ENCODE data around the gene BLTP2.
A peak's percentile ranks its signal among the peaks of the same experiment; 100 is the strongest.

The BLTP2 gene

DNA sequence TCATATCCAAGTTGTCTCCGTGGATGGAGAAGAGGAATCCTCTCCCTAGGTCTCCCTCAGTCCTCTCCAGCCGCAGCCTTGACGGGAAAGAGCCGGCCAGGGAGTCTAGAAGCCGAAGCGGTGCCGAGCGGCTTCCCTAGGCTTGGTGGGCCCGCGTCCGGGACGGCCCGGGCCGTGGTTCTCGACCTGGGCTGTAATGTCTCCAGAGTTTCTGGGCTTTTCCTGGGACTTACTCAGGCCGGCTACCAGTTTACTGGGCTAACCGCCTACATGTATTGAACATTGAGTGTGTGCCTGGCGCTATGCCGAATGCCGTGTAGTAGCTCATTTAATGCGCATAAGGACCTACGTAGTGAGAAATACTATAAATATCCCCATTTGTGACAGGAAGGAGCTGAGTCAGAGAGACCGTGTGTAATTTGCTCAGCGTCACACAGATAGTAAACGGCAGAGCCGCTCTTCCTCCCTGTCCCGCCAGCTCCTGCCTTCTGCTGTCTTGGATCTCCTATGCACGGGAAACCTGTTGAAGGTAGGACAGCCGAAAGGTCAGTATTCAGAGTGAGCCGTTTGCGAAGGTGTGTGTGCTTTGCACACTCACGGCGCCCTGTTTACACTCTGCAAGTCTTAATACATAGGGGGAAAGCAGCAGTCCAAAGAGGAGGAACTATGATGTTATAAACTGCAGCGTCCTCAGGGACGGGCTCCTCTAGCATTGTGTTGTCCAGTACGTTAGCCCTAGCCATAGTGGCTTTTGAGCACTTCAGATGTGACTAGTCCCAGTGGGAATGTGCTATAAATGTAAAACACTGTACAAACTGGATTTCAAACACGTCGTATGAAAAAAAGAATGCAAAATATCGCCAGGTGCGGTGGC lies 45.4 kb downstream of the BLTP2 start:
- no peak for TF ChIP-seq CTCF (conservative IDR thresholded peaks at IDR 0.05; ENCODE audit: control insufficient read depth, insufficient read depth, low read depth, low read length)
- peak overlapping the region; percentile 89 for H3K4me3 ChIP-seq (ENCODE audit: control insufficient read depth, low read depth, low read length)
- peak; percentile 98 for DNase-seq (ENCODE audit: low read depth)

GRCh38 chr17:28598799-28599310 lies 46.1 kb downstream of the BLTP2 start, which contains the start of gene SPAG5:
SPAG5 (minus strand) TSS chr17:28599025; CDS start chr17:28598946, 79 bp downstream.
- TF ChIP-seq CTCF (conservative IDR thresholded peaks at IDR 0.05; ENCODE audit: control insufficient read depth, insufficient read depth, low read depth, low read length): no peak
- H3K4me3 ChIP-seq (ENCODE audit: control insufficient read depth, low read depth, low read length): peak within 1 kb of the TSS; percentile 89
- DNase-seq (ENCODE audit: low read depth): peak; percentile 88

GRCh38 chr17:28598389-28598788 lies 46.6 kb downstream of the BLTP2 start:
- H3K4me3 ChIP-seq (ENCODE audit: control insufficient read depth, low read depth, low read length): peak overlapping the region; percentile 89
- DNase-seq (ENCODE audit: low read depth): no peak
- TF ChIP-seq CTCF (conservative IDR thresholded peaks at IDR 0.05; ENCODE audit: control insufficient read depth, insufficient read depth, low read depth, low read length): no peak

DNA sequence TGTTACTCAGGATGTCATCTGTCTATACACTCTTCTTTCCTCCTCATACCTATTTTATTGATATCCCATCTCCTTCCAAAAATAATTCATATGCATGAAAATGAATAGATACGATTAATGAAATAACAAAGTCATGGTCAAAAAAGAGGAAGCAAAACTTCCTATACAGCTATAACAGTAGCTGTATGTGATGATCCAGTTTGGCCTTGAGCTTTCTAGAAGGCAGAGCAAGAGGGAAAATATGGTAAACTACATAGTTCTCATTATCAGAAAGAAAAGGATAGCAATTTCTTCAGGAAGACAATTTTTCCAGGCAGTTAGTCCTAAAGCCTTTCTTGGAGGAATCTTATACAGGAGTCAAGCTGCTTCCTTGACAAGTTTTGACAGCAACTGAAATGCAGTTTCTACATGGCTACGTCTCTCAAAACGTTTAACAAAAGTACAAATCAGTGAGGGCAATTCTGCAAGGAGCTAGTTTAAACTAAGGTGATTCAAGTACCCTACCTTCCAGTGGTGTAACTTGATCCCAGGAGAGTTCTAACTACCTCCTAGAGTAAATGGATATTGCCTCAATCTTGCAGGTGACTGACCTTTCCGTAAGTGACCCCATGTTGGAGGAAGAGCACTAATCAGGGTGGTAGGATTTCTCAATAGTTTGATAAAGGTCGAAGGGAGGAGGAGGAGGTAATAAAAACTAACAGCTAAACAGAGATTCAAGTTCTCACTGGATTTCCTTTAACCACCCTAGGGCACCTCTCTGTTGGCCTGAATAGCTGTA lies 47.2 kb downstream of the BLTP2 start:
- no peak for DNase-seq (ENCODE audit: low read depth)
- peak overlapping the region; percentile 89 for H3K4me3 ChIP-seq (ENCODE audit: control insufficient read depth, low read depth, low read length)
- no peak for TF ChIP-seq CTCF (conservative IDR thresholded peaks at IDR 0.05; ENCODE audit: control insufficient read depth, insufficient read depth, low read depth, low read length)
